Ramos (cell line): ENCODE measurements around the gene RECQL5.

ENCODE experiments used
- in situ Hi-C: fragments of 300-500 bp; cut with MboI; formaldehyde crosslinking; loops from one replicate; pipeline ENCODE4 v1.14.3; 2022; ENCODE audit warnings: low sequenced_read_pairs; ENCODE audit not compliant: unreplicated experiment

Gene RECQL5

GRCh38 chr17:75635610-75636202 is 31.2 kb downstream of the RECQL5 start:
- in situ Hi-C loops, result no loop called here

DNA sequence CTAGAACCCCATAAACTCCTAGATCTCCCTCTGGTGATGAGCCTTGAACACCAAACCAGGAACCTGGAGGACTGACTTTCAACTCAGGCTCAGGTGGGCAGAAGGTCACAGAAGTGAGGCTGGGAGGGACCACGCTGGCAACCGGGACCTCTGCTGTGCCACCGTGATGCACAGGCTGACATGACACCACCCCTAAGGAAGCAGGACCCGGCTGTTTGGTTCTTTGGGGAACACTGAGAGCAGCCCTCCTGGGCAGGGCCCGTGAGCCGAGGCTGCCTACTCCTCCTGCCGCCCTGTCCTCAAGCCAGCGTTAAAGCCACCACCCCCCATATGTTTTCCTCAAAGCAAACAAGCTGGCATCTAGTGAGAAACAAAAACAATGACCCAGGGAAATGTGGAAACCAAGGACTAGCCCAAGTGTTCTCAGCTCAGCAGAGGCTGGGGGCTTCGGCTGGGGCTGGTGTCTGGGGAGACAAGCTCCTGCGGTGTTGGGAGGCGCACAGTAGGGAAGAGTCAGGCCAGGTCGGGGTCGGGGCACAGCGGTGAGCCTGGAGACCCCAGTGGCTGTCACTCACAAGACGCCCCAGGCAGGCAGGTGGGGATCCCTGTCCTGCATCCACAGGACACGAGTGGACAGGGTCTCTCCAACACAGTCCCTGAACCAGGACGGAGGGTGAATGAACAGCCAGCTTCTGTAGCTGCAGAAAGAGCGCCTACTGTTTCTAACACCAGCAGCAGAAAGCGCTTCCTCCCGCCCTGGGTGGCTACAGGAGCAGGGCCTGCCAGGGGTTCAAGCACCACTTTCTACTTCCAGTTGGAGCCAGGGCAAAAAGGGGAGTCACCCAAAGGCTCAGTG is 32.0 kb downstream of the RECQL5 start:
- in situ Hi-C loops, result no loop called here

DNA sequence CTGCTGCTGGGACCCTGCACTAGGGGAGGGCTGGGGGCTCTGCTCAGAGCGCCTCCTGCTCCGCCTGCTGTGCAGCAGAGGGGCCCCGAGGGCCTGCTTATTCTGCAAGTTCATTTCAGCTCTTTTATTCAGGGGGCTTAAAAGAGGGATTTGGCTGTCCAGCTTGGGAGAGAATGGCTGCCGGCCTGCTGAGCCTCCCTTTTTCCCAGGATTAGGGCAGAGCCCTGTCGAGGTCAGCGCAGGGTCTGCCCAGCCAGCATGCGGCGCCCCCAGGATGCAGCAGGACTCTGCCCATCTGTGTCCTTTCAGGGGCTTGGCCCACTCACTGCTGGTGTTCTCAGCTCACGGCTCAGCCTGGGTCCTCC is 32.6 kb downstream of the RECQL5 start:
- in situ Hi-C loops, result no loop called here

GRCh38 chr17:75633486-75634375 is 33.2 kb downstream of the RECQL5 start:
- in situ Hi-C loops, result no loop called here

GRCh38 chr17:75632863-75633485 is 34.0 kb downstream of the RECQL5 start, which contains the start of gene SMIM5:
Gene SMIM5, plus strand, starts transcription at chr17:75633434. Its CDS starts 6,768 bp downstream, at chr17:75640202.
- in situ Hi-C loops, result no loop called here

- in situ Hi-C loops, result no loop called here
Observed at GRCh38 chr17:75632428-75632827, 34.5 kb downstream of the RECQL5 start.

- in situ Hi-C loops, result no loop called here
Observed at GRCh38 chr17:75631353-75631752, 35.6 kb downstream of the RECQL5 start.

- in situ Hi-C loops, result no loop called here
Observed at GRCh38 chr17:75630071-75630917, 36.7 kb downstream of the RECQL5 start.

- in situ Hi-C loops, result no loop called here
Observed at GRCh38 chr17:75629157-75629556, 37.8 kb downstream of the RECQL5 start.

DNA sequence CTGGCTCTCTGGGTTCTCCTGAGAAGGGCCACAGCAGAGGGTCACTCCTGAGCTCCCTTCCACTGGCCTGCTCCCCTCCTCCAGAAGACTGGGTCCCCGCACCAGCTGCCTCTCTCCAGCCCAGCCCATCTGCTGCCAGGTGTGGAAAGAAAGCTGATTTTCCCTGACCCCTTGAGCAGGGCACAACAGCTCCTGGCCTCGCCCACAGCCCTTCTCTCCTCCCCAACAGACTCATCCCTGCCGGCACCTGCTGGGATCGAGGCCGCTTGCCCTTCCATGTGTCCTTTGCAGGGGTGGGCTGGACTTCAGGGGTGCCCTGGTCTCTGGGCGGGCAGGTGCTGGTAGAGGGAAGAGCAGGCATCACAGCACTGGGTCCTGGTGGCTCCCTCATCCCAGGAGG is 38.5 kb downstream of the RECQL5 start:
- in situ Hi-C loops, result no loop called here

- in situ Hi-C loops, result no loop called here
Observed at GRCh38 chr17:75627094-75627493, 39.9 kb downstream of the RECQL5 start.

GRCh38 chr17:75626496-75627038 is 40.4 kb downstream of the RECQL5 start:
- in situ Hi-C loops, result no loop called here

GRCh38 chr17:75625813-75626486 is 41.0 kb downstream of the RECQL5 start:
- in situ Hi-C loops, result no loop called here

DNA sequence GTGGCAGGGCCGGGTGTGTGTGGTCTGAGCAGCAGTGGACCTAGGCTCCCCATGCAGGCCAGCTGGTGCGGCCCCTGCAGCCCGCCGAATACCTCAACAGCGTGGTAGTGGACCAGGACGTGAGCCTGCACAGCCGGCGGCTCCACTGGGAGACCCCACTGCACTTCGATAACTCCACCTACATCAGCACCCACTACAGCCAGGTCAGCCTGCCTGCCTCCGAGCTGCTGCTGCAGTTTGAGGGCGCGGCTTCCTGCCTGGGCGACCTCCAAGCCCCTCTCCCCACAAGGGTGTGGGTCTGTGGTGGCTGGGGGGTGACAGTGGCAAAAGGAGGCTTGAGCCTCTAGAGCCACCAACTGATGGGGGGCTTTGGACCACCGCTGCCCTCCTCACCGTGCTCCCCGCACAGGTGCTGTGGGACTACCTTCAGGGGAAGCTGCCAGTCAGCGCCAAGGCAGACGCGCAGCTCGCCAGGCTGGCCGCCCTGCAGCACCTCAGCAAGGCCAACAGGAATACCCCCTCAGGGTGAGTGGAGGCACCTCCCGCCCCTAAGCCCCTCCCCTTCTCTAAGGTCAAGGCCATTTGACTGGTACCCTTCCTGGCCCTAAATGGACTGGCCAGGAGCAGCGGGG is 42.1 kb downstream of the RECQL5 start:
- in situ Hi-C loops, result no loop called here

GRCh38 chr17:75624021-75624420 is 42.9 kb downstream of the RECQL5 start:
- in situ Hi-C loops, result no loop called here

- in situ Hi-C loops, result no loop called here
Observed at GRCh38 chr17:75623386-75623785, 43.6 kb downstream of the RECQL5 start.

DNA sequence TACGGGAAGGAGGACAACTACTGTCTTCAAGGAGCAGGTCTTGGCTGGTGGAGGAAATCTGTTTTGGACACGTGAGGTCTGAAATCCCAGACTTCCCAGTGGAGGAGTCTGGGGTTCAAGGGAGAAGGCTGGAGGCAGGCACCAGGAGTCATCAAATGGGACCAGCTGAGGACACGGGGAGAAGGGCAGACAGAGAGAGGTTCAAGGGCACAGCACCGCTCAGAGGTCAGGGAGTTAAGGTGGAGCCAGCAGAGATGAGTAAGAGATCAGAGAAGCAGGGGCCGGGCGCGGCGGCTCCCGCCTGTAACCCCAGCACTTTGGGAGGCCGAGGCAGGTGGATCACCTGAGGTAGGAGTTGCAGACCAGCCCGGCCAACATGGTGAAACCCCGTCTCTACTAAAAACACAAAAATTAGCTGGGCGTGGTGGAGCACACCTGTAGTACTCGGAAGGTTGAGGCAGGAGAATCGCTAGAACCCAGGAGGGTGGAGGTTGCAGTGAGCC is 44.1 kb downstream of the RECQL5 start:
- in situ Hi-C loops, result no loop called here

DNA sequence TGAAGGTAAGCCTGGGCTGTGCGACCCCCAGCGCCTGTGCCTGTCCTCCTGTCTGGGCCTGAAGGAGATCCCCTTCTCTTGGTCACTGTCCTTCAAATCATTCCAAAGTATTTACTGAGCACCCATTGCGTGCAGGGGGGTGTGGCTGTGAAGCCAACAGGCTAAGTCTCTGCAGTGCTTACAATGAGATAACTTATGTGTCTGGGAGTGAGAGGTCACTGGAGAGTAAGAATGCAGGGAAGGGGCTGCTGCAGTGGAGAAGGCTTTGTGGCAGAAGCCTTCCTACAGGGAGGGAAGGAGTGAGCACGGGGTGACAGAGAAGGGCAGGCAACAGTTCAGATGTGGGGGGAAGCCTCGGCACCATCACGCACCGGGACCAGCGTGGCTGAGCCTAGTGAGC is 44.9 kb downstream of the RECQL5 start:
- in situ Hi-C loops, result no loop called here
